Endometrial microvascular endothelial cells (primary cell): Measurements from ENCODE around the gene ACACA. TPM values are rescaled to one million over a fixed set of nuclear protein-coding genes. Genes with fewer than 3 reads are reported as not detected.

ENCODE experiments used
- in situ Hi-C: cut with HindIII; loops from 2 replicates; pipeline ENCODE4 v1.10.0; 2017; ENCODE audit warnings: low sequenced_read_pairs, low pct_unique_long_range_greater_than_20kb; ENCODE audit errors: inconsistent ontology term
- total RNA-seq: library from RNA; depleted of rRNA; stranded (reverse); fragments of >200 nt; gene quantifications from one replicate; pipeline ENCODE4 v1.2.3, GENCODE V29; 2015; ENCODE audit errors: inconsistent ontology term

ACACA gene
- total RNA-seq, 1 donor from 2014 or later = 28.0 TPM

DNA sequence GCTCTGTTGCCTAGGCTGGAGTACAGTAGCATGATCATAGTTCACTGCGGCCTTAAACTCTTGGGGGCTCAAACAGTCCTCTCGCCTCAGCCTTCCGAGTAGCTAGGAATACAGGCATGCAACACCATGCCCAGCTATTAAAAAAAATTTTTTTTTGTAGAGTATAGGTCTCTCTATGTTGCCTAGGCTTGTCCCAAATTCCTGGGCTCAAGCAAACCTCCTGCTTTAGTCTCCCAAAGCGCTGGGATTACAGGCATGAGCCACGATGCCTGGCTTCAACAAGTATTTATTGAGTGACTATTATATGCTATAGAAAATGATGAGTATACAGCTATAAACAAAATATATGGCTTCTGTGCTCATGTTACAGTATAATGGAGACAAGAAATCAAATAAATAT is 97.6 kb downstream of the ACACA start:
- in situ Hi-C loops = no loop called here

DNA sequence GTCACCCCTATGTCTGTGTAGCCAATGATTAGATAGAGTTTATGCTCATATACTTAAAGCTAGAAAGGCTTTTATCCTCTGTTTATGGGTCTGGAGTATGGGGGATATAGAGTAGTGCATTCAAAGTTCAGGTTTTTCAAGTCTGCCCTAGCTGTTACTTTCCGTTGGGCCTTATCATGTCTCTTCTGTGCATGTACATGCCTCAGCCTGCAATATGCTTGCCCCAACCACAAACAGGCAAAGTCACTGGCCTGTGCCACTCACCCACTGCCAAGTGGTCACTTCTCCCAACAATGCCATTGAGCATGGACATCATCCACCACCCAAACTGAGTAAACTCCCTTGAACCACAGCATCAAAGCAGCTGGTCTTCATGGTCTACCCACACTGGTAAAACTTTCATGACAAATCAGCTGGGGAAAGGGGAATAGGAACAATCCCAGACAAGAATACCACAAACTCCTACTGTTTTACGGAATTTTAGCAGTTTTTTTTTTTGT is 101.2 kb downstream of the ACACA start:
- in situ Hi-C loops = no loop called here

DNA sequence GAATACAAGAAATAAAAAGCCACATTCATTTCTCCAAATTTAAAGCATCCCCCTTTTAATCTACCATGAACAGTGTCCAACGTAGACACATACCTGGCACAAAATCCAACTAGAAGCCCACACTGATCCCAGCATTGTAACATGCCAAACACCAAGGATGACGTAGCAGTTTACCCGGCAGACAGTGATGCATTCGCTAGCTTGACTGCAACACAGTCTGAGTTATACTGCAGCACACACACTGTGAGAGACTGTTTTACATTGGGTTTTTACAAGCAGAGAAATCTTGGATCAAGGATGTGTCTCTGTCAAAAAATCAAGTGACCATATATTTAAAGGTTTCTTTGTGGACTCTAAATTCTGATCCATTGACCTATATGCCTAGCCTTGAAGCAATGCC is 105.3 kb downstream of the ACACA start:
- in situ Hi-C loops = no loop called here

DNA sequence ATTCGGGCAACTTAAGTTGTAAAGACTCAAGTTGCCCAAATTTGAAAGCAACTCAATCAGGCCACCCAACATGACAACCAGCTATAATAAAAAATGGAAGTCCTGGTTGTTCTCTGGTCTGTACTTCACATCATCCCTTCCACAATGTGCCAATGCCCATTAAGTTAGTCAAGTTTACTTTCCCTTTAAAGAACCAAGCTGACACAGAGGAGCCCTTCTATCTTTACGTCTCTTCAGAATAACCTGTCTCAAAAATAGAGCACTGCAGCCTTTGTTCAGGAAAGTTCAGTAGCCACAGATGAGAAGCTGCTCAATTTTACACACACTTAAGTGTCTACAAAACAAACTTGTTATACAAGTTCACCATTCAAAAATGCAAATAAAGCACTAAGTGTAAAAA is 106.0 kb downstream of the ACACA start:
- in situ Hi-C loops = no loop called here

DNA sequence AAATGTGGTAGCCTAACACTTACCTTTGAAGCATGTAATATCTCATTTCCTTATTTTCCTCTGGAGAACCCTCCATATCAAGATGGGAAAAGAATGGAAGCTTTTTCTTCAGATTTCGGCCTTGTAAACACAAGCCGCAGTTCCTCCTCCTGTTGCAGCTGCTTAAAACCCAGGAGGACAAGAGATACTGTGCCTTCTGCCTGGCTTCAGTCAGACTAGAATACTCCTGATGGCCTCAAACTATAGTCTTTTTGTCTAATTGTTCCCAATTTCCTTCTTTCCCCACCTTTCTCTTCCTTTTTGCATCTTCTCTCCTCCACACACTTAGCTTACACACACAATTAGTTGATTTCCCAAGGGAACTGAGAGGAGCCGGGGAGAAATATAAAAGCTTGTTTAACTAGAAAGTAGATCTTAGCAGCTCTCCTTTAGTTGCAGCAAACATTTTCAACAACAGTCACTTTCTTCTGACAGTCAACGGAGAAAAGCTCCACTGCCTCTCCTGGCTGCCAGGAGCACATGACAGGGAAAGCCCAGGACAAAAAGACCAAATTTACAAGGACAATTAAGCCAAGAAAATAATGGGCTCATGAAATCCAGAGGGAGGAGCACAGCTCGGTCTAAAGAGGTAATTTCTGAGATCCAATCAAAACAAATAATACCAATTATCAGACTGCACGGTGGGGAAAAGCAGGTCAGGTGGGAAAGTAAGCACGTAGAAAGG is 107.2 kb downstream of the ACACA start:
- in situ Hi-C loops = no loop called here

DNA sequence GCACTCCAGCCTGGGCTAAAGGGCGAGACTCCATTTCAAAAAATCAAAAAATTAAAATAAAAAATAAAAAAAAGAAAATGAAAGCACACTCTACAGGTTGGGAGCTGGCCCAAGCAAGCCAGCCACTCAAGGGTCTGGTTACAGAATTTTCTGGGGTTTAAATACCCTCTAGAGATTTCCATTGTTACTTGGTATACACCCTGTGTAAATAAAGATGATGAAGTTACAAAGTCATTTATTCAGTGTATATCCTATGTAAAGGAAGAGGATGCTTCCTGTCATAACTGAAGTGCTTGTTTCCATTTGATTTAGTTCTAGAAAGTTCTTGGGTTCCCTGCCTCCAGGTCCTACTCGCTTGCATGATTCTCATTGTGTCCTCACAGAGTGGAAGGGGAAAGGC is 110.7 kb downstream of the ACACA start:
- in situ Hi-C loops = no loop called here

DNA sequence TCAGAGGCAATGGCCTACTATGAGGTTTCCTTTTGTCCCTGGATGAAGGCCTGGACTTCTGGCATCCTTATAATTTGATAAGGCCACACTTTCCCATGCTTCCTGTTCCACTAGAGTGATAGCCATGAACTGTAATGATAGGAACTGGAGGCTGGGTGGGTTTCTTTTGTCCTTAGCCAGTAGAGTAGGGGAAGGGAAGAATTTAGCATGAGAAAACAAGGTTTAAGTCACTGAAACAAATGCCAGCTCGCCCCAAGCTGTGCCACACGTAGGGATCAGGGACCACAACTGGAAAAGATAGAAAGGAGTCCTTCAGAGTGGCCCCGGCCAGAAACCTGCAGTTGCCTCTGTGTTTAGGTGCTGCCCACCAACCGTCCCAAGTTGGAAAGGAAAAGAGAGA is 111.7 kb downstream of the ACACA start:
- in situ Hi-C loops = no loop called here

DNA sequence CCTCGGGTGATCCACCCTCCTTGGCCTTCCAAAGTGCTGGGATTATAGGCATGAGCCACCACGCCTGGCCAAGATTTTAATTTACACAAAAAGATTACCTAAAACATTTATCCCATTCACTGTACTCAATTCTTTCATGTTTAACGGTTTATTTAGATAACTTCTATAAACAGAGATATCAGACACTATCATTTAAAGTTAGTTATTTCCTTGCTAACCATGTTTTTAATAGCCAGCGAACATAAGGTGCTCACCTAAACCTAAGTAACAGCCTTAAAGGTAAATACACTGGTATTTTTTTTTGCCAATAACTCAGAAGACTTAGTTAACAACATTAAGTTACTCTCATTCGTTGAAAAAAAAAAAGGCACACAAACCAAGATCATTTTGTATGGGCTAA is 112.9 kb downstream of the ACACA start:
- in situ Hi-C loops = no loop called here

DNA sequence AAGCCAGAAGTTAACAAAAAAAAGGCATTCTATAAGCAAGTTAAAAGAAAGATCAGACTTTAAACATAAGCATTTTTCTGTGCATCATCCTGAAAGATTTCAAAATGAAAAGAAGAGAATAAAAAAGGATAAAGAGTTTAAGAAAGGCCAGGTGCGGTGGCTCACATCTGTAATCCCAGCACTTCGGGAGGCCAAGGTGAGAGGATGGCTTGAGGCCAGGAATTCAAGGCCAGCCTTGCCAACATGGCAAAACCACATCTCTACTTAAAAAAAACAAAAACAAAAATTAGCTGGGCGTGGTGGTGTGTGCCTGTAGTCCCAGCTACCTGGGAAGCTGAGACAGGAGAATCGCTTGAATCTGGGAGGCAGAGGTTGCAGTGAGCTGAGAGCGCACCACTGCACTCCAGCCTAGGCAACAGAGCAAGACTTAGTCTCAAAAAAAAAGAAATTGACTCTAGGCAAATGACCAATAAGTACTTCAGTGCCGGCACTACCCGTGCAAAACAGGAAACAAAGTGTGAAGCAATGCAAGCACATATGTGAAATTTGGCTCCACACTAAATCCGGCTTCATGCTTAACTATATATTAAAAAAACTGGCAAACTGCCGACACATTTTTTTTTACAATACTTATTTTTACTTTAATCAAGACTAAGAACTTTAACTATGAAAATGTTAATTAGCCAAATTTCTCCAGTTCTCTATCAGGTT is 114.1 kb downstream of the ACACA start:
- in situ Hi-C loops = no loop called here

DNA sequence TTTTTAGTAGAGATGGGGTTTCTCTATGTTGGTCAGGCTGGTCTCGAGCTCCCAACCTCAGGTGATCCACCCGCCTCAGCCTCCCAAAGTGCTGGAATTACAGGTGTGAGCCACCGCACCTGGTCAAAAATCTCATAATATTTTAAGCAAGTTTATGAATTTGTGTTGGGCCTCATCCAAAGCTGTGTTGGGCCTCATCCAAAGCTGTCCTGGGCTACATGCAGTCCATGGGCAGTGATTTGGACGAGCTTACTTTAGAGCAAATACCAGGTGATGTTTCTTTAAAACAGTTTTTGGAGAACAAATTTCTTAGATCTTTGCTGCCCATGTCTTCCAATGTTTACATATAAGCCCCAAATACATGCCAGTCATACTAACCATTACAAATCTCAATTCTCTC is 115.3 kb downstream of the ACACA start:
- in situ Hi-C loops = no loop called here

DNA sequence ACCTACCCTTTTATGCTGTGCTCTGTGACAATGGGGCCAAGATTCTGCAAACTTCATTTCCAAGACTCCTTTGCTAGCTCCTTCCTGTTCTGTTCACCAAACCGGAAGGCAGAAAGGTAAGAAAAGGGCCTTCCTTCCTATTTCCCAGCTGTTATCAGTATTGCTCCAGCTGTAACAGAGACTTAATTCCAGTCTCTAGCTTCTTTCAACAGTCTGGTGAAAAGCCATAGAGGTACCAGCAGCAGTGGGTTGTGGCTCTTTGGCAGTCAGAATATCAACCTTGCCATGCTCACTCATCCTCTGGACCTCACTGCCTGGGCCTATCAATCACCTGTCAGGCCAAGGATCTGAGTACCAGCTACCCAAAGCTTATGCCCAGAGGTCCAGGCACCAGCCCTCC is 120.2 kb downstream of the ACACA start:
- in situ Hi-C loops = no loop called here

DNA sequence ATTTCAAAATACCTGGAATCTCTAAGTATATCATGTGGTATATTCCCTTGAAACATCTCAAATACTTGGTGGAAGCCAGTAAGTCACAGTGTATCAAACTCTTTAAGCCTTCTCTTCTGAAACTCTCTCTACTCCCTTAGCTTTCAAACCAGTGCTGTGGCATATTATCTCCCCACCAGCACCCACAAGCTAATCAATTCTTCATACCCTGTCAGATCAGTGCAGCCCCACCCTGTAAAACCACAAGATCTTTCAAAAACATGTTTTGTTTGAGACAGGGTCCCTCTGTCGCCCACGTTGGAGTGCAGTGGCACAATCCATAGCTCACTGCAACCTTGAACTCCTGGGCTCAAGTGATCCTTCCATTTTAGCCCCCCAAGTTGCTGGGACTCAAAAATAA is 122.4 kb downstream of the ACACA start:
- in situ Hi-C loops = no loop called here

DNA sequence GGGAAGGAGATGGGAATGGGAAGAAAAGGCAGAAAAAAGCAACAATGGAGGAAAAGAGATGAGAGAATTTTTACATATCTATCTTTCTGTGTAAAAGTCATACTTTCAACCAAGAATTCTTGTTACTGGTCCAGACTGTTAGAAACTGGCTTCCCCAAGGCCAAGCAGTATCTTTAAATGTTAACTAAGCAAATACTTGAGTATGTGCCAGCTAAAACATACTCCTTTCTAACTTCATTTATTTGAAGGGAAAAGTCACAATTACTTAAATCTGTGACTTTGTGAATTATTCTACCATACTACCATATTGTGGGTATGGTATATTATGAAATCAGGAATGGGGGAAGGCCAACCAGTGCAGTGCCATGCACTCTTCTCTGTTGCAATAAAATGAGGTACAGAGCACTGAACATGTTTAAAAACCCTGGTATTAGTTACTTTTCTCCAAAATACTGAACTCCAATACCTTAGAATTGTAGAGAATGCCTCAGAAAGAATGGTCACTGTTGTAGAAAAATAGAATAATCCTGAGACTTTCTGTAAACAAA is 123.1 kb downstream of the ACACA start:
- in situ Hi-C loops = no loop called here

DNA sequence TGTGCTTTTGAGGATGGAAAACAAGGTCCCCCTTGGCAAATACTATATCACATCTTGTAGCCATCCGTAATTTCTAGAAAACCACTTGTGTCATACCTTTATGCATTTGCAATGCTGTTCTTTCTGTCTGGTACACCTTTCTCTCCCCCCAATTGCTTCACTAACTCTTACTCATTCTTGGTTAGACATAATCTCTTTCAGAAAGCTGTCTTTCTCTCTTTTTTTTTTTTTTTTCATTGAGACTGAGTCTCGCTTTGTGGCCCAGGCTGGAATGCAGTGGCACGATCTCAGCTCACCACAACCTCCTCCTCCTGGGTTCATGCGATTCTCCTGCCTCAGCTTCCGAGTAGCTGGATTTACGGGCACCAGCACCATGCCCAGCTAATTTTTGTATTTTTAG is 125.8 kb downstream of the ACACA start:
- in situ Hi-C loops = no loop called here

DNA sequence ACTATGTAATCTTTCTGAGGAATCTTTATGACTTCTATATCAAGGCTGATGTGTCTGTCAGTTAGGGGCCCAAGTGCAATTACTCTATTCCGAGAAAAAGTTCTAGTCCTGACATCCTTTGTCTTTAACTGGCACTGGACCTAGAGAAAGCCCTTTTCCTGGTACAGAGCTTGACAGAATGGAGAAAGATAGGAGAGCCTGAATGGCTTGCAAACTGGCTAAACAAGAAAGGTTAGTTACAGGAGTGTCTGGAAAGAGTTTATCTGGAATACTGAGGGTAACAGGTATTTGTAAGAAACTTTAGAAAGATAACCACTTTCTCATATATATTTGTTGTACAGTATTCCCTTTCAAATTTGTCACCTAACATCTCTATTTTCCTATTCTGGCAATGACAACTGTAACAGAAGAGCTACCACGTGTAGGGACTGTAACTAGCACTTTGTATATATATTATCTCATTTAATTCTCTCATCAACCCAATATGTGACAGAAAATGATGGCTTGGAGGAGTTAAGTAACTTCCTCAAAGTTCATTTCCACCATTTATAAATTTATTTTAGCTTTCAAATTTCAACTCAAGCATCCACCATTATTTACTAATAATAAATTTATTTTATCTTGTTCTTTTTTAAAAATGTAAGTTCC is 128.3 kb downstream of the ACACA start:
- in situ Hi-C loops = no loop called here

DNA sequence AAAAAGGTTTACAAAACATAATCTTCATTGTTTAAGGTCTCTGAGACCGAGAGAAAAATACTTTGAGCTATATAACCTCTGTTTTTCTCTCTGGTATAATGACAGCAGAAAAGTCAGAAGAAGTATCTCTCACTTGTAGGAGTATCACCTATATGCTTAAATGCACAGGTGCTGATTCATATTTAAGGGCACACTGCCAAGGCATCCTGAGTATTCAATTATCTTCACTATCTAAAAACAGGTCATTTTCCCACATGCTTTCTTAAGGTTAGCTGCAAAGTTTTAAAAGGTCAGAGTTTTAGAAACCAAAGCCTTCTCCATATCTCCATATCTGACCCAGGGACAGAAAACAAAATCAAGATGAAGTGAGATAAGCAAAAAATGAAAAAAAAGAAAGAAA is 130.2 kb downstream of the ACACA start:
- in situ Hi-C loops = no loop called here

DNA sequence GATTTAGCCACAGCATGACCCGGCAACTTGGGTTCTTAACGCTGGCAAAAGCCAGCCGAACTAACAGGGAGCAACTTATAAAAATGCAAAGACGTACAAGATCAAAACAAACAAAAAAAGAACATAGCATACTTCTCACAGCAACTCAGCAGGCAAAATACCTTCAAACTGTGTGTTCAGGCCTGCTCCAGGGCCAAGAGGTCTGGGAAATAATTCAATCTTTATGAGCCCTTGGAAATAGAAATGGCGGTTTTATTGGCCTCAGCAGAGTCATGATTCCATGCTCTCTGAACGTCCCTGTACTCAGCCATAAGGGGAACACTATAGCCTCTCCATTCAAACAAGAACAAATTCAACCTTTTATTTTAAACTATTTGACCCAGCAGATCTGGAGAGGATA is 132.2 kb downstream of the ACACA start:
- in situ Hi-C loops = no loop called here

DNA sequence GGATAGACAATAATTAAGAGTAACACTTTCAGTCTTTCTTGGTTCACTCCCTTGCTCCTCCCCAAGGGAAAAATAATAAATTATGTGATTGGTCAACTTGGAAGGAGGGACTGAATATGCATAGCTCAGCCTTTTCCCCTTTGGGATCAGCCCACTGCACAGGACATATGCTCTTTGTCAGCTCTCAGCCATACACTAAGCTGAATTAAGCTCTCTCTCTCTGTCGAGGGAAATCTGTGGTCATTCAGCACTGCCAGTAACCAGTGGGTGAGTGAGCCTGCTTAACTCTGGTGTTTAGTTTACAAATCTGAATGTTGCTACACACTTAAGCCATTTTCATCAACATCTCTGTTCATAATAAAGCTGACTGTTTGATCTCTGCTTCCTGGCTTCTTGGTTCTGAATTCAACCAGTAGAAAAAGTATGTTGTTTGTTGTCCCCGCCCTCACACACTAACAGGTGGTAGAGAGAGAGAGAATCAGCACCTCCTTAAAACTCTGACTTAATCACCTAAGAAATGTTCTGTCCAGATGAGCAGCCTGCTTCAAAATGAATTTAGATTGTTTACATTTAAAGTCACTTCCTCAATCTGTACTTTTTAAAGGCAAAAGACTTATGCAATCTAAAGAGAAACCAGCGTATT is 133.1 kb downstream of the ACACA start:
- in situ Hi-C loops = no loop called here

DNA sequence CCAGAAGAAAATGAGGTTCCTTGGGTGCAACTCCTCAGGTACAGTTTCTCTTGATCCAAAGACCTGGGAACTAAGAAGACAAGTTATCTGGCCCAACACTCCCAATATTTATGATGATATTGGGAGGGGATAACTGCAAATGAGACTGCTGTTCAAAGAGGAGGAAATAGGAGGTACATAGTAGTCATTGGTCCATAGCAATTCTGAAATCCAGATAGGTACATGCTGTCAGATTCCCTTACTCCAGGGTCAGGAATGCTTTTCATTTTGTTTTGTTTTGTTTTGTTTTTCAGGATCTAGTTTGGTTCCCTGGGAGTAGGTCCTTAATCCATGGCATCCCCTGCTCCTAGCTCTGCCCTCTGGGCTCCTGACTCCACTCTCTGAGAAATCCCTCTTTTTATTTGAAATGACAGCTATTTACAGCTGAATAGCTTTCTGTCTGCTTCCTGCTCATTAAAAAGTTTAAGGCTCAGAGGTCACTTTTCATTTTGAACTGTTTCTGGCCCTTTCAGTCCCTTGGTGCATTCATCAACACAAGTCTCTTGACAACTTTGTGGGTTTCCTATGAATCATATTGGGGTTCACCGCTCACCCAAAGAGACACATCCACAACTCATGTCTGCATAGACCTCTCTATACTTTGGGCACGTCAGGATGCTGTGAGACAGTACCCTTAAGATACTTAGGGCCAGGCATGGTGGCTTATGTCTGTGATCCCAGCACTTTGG is 141.0 kb downstream of the ACACA start:
- in situ Hi-C loops = no loop called here
